GM12878 (cell line): ENCODE measurements around the gene OGFOD3. TPM values are rescaled to one million over a fixed set of nuclear protein-coding genes. Genes with fewer than 3 reads are reported as not detected.
A peak's percentile ranks its signal among the peaks of the same experiment; 100 is the strongest.

Experiments used
- ATF2 ChIP-seq: IDR thresholded peaks from 2 replicates; pipeline ENCODE4 v1.6.1; 2012; ENCODE audit warnings: low read length, inconsistent platforms
- BCL3 ChIP-seq: IDR thresholded peaks from 2 replicates; pipeline ENCODE4 v1.6.1; 2011; ENCODE audit warnings: borderline replicate concordance, low read depth, mild to moderate bottlenecking, moderate library complexity, low read length; ENCODE audit not compliant: insufficient read depth, poor library complexity, severe bottlenecking
- CBFB ChIP-seq: IDR thresholded peaks from 2 replicates; pipeline ENCODE4 v1.6.1; 2016; ENCODE audit warnings: antibody characterized with exemption, low read depth
- CBX3 ChIP-seq: fragments of 200-600 bp; sonication (generic); IDR thresholded peaks from 2 replicates; pipeline ENCODE4 v1.6.1; 2016; ENCODE audit warnings: low read depth, borderline replicate concordance
- CUX1 ChIP-seq: IDR thresholded peaks from 2 replicates; pipeline ENCODE4 v1.6.1; 2012; ENCODE audit warnings: improper control_type of control experiment, low read depth, low read length; ENCODE audit not compliant: insufficient replicate concordance
- EP300 ChIP-seq, 2 experiments: fragments of 150-350 bp in 1 of 2; IDR thresholded peaks; 2 replicates each; pipeline ENCODE4 v1.6.1; 2011 to 2012; ENCODE audit warnings: low read depth in 2 of 2, low read length in 2 of 2, borderline replicate concordance in 1 of 2, improper control_type of control experiment in 1 of 2, inconsistent platforms in 1 of 2; ENCODE audit not compliant: control insufficient read depth in 1 of 2
- FOXK2 ChIP-seq: fragments of 450-650 bp; IDR thresholded peaks from 2 replicates; pipeline ENCODE4 v1.6.1; 2017; ENCODE audit warnings: mild to moderate bottlenecking, moderate library complexity
- FOXM1 ChIP-seq: IDR thresholded peaks from 2 replicates; pipeline ENCODE4 v1.6.1; 2012; ENCODE audit warnings: low read depth, mild to moderate bottlenecking, inconsistent platforms, low read length, moderate library complexity
- HDAC2 ChIP-seq: fragments of 200-600 bp; sonication (generic); IDR thresholded peaks from 2 replicates; pipeline ENCODE4 v1.6.1; 2017
- IKZF2 ChIP-seq, 2 experiments: fragments of 450-650 bp; IDR thresholded peaks; 2 replicates each; pipeline ENCODE4 v1.6.1; 2017; ENCODE audit warnings: mild to moderate bottlenecking in 2 of 2, moderate library complexity in 2 of 2
- MTA2 ChIP-seq: fragments of 450-650 bp; IDR thresholded peaks from 2 replicates; pipeline ENCODE4 v1.6.1; 2016; ENCODE audit warnings: low read depth, mild to moderate bottlenecking, moderate library complexity
- MYC ChIP-seq: IDR thresholded peaks from 2 replicates; pipeline ENCODE4 v1.6.1; 2011; ENCODE audit warnings: mild to moderate bottlenecking, low read length, moderate library complexity, inconsistent platforms; ENCODE audit not compliant: insufficient read depth, insufficient replicate concordance, insufficient read length, severe bottlenecking
- NBN ChIP-seq: fragments of 450-650 bp; IDR thresholded peaks from 2 replicates; pipeline ENCODE4 v1.6.1; 2016
- NFYB ChIP-seq: IDR thresholded peaks from 2 replicates; pipeline ENCODE4 v1.6.1; 2011; ENCODE audit warnings: low read depth, mild to moderate bottlenecking, low read length, improper control_type of control experiment, moderate library complexity; ENCODE audit not compliant: insufficient read depth
- POLR2AphosphoS2 ChIP-seq: IDR thresholded peaks from 2 replicates; pipeline ENCODE4 v1.6.1; 2011; ENCODE audit warnings: low read depth, mild to moderate bottlenecking, low read length, improper control_type of control experiment, moderate library complexity
- POU2F2 ChIP-seq: IDR thresholded peaks from 3 replicates; pipeline ENCODE4 v1.6.1; 2011; ENCODE audit warnings: low read depth, mild to moderate bottlenecking, low read length, borderline replicate concordance
- RAD51 ChIP-seq: fragments of 450-650 bp; IDR thresholded peaks from 2 replicates; pipeline ENCODE4 v1.6.1; 2016; ENCODE audit warnings: moderate library complexity, mild to moderate bottlenecking, inconsistent platforms
- RELB ChIP-seq: fragments of 450-650 bp; IDR thresholded peaks from 2 replicates; pipeline ENCODE4 v1.6.1; 2017; ENCODE audit warnings: low read depth, mild to moderate bottlenecking, moderate library complexity
- SMC3 ChIP-seq: IDR thresholded peaks from 2 replicates; pipeline ENCODE4 v1.6.1; 2011; ENCODE audit warnings: low read length, improper control_type of control experiment, borderline replicate concordance
- SREBF1 ChIP-seq: IDR thresholded peaks from 2 replicates; pipeline ENCODE4 v1.6.1; 2012; ENCODE audit warnings: mild to moderate bottlenecking, low read length
- SUPT20H ChIP-seq: IDR thresholded peaks from 2 replicates; pipeline ENCODE4 v1.6.1; 2011; ENCODE audit warnings: low read depth, mild to moderate bottlenecking, low read length, moderate library complexity, borderline replicate concordance; ENCODE audit not compliant: control insufficient read depth
- YY1 ChIP-seq: IDR thresholded peaks from 2 replicates; pipeline ENCODE4 v1.6.1; 2011; ENCODE audit warnings: low read depth, mild to moderate bottlenecking, low read length
- ZNF217 ChIP-seq: fragments of 450-650 bp; IDR thresholded peaks from 2 replicates; pipeline ENCODE4 v1.6.1; 2017; ENCODE audit warnings: antibody characterized with exemption, mild to moderate bottlenecking
- polyA plus RNA-seq, 11 experiments: library from polyadenylated mRNA; depleted of rRNA in 4 of 11; unstranded in 6 of 11; stranded (reverse) in 5 of 11; fragments of >200 nt; fragmentation: Nextera tagmentation in 4 of 11; fragmentation: Illumina TruSeq in 1 of 11; extraction: Ambion mirVana in 4 of 11; extraction: Trizol in 1 of 11; gene quantifications; 1 replicate in 1 of 11; 2 replicates in 10 of 11; pipeline versions ENCODE4 v1.2.1 to v1.2.3, GENCODE V29; 2011 to 2016; ENCODE audit warnings: inconsistent platforms in 2 of 11, missing spikeins in 2 of 11, low read depth in 1 of 11
- total RNA-seq, 4 experiments: library from RNA; depleted of rRNA in 3 of 4; stranded (reverse); fragments of >200 nt in 3 of 4; fragmentation: Illumina TruSeq in 1 of 4; extraction: Trizol in 1 of 4; gene quantifications; 2 replicates each; pipeline versions ENCODE4 v1.2.1 to v1.2.3, GENCODE V29; 2013 to 2021

The OGFOD3 gene
- total and polyA plus RNA-seq, 10 of the 15 experiments (the other 5 are each of a cell fraction or from before 2014, with no cell fraction given): 0.48 to 28.4 (median 18.3) TPM

GRCh38 chr17:82457929-82458178, 39.5 kb upstream of the OGFOD3 start (continued):
- no peak for TF ChIP-seq FOXM1
- no peak for TF ChIP-seq SUPT20H
- no peak for TF ChIP-seq CUX1
- TF ChIP-seq SMC3: no peak
- no peak for TF ChIP-seq EP300 (IDR thresholded peaks at IDR 0.05; ENCODE audit: borderline replicate concordance in 1 of 2, control insufficient read depth in 1 of 2, low read depth in 2 of 2, low read length in 2 of 2)
- no peak for TF ChIP-seq MTA2
- no peak for TF ChIP-seq IKZF2 (IDR thresholded peaks at IDR 0.05)
- no peak for TF ChIP-seq ZNF217
- TF ChIP-seq POLR2AphosphoS2: no peak
- TF ChIP-seq NFYB: no peak
- no peak for TF ChIP-seq HDAC2
- no peak; the same call in 1 of the 2 replicates for TF ChIP-seq FOXK2
- TF ChIP-seq RAD51: peak; percentile 96
- no peak for TF ChIP-seq CBX3
- no peak for TF ChIP-seq RELB
- no peak for TF ChIP-seq POU2F2
- no peak for TF ChIP-seq BCL3
- no peak for TF ChIP-seq CBFB
- no peak for TF ChIP-seq MYC
- no peak for TF ChIP-seq SREBF1
- TF ChIP-seq YY1: no peak
- 0 out of 2 replicates have a peak, but pooled peaks have one; percentile 22 for TF ChIP-seq NBN
- TF ChIP-seq ATF2: no peak
